ENCODE results near the gene SWAP70.

GRCh38 chr11:9700105-9700801 is 36.4 kb downstream of the SWAP70 start:
- TF ChIP-seq BHLHE40 (IDR thresholded peaks at IDR 0.05; ENCODE audit: low read length), result no peak
- TF ChIP-seq ZNF778 (CRISPR knock-in tag; IDR thresholded peaks at IDR 0.05), result no peak
- TF ChIP-seq MTF1 (CRISPR knock-in tag; IDR thresholded peaks at IDR 0.05; ENCODE audit: borderline replicate concordance), result no peak
- TF ChIP-seq ZBTB12 (CRISPR knock-in tag; IDR thresholded peaks at IDR 0.05), result no peak
- TF ChIP-seq ZNF639 (CRISPR knock-in tag; conservative IDR thresholded peaks at IDR 0.05 in 1 of 2, IDR thresholded peaks at IDR 0.05 in 1 of 2), result no peak
- TF ChIP-seq JUND (IDR thresholded peaks at IDR 0.05; ENCODE audit: borderline replicate concordance, low read depth, low read length), result no peak
- TF ChIP-seq JUND (tag; IDR thresholded peaks at IDR 0.05; ENCODE audit: borderline replicate concordance, low read depth, low read length), result no peak
- no peak for TF ChIP-seq ERF (CRISPR knock-in tag; IDR thresholded peaks at IDR 0.05)
- no peak for TF ChIP-seq ZC3H8 (IDR thresholded peaks at IDR 0.05)
- no peak for TF ChIP-seq CLOCK (CRISPR knock-in tag; IDR thresholded peaks at IDR 0.05; ENCODE audit: borderline replicate concordance)
- no peak for TF ChIP-seq TAF1 (IDR thresholded peaks at IDR 0.05; ENCODE audit: control insufficient read depth, extremely low read depth, insufficient read depth, low read length, severe bottlenecking)
- TF ChIP-seq NFYB (IDR thresholded peaks at IDR 0.05; ENCODE audit: extremely low read depth, insufficient read length), result no peak
- no peak for TF ChIP-seq MXI1 (IDR thresholded peaks at IDR 0.05; ENCODE audit: low read depth, low read length)
- TF ChIP-seq ZNF407 (IDR thresholded peaks at IDR 0.05; ENCODE audit: low read depth), result no peak

Measured in K562 (cell line).